Measurements from ENCODE around the gene CFAP91. TPM values are rescaled to one million over a fixed set of nuclear protein-coding genes. Genes with fewer than 3 reads are reported as not detected.
A peak's percentile ranks its signal among the peaks of the same experiment; 100 is the strongest.

CFAP91 gene
- 10 to 100 TPM; 21.0 to 34.8 (median 28.0) TPM for polyA plus RNA-seq (ENCODE audit: insufficient read length in 3 of 3)
- long read RNA-seq, donor 1, full-length matches to known transcripts, result 1 of 1 reads
- long read RNA-seq, donor 1, partial matches to known transcripts, result 0 of 1 reads
- long read RNA-seq, donor 1, other reads (novel, unspliced or antisense), result 0 of 1 reads
- long read RNA-seq, donor 2, full-length matches to known transcripts, result 1 of 1 reads
- long read RNA-seq, donor 2, partial matches to known transcripts, result 0 of 1 reads
- long read RNA-seq, donor 2, other reads (novel, unspliced or antisense), result 0 of 1 reads
- long read RNA-seq, donor 3, result 0 reads
- long read RNA-seq, donor 4, result 0 reads
- long read RNA-seq, donor 5, full-length matches to known transcripts, result 1 of 1 reads
- long read RNA-seq, donor 5, partial matches to known transcripts, result 0 of 1 reads
- long read RNA-seq, donor 5, other reads (novel, unspliced or antisense), result 0 of 1 reads
- long read RNA-seq, donor 6, full-length matches to known transcripts, result 2 of 2 reads
- long read RNA-seq, donor 6, partial matches to known transcripts, result 0 of 2 reads
- long read RNA-seq, donor 6, other reads (novel, unspliced or antisense), result 0 of 2 reads
- long read RNA-seq, donor 7, full-length matches to known transcripts, result 1 of 13 reads
- long read RNA-seq, donor 7, partial matches to known transcripts, result 12 of 13 reads
- long read RNA-seq, donor 7, other reads (novel, unspliced or antisense), result 0 of 13 reads
- long read RNA-seq, donor 8, result 0 reads
- long read RNA-seq, donor 9, result 0 reads
- long read RNA-seq, donor 10, result 0 reads
- long read RNA-seq, donor 11, full-length matches to known transcripts, result 2 of 2 reads
- long read RNA-seq, donor 11, partial matches to known transcripts, result 0 of 2 reads
- long read RNA-seq, donor 11, other reads (novel, unspliced or antisense), result 0 of 2 reads
- long read RNA-seq, donor 12, result 0 reads
- long read RNA-seq, donor 13, full-length matches to known transcripts, result 2 of 2 reads
- long read RNA-seq, donor 13, partial matches to known transcripts, result 0 of 2 reads
- long read RNA-seq, donor 13, other reads (novel, unspliced or antisense), result 0 of 2 reads
- long read RNA-seq, donor 14, result 0 reads
- long read RNA-seq, donor 15, result 0 reads
- long read RNA-seq, donor 16, full-length matches to known transcripts, result 2 of 2 reads
- long read RNA-seq, donor 16, partial matches to known transcripts, result 0 of 2 reads
- long read RNA-seq, donor 16, other reads (novel, unspliced or antisense), result 0 of 2 reads

GRCh38 chr3:119702530-119703527, at the start of gene CFAP91:
TSS of gene CFAP91 (plus strand) at chr3:119703022. CDS start at chr3:119703099, 77 bp downstream.
- peak; percentile 95 for DNase-seq

DNA sequence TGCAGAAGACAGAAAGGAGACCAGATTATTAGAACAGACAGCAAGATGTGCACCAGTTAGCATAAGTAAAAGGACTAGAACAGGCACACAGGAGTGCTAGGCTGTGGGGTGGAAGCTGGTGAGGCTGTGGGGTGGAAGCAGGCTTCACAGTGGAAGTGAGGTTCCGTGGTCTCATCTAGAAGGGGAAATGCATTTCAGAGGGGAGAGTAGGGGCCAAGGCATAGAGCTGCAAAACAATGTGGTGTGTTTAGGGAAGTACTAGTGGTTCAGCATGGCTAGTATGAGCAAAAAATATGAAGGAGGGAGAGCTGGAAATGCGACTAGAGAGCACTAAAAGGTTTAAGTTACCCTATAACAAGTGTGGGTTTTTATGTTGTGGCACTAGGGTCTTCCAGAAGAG, 48.9 kb upstream of the CFAP91 start:
- no peak for DNase-seq

DNA sequence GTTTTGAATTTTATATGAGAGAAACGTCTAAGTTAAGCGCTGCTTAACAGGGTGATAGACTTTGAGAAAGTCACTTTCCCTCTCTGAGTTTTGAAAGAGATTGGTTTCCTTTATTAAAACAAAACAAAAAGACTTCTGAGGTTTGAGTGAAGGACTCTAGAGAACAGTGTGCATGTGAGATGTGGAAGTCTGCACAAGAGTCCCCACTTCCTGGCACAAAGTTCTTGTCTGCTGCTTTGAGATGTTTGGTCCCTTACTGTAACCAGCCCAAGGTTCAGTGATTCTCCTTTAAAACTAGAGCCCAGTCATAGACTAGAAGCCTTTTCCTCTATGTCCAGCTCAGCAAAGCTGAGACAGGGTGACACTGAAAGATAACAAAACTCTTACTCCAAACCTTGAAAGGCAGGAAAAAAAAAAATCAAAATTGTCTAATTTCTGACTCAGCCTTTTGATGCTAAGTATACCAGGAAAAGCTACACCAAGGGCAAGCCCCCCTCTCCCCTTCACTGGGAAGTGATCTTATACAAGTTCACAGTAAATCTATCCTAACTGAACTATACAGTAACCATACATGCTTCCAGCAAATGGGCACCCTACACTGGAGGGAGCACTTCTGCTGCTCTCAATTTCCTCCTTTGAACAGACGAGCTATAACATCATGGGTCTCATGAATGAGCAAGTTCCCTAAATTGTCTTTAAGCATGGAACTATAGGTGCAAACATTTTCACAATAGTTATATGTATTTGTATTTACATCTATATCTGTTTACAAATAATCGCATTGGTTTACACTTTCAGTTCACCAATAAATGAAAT, 44.7 kb upstream of the CFAP91 start:
- DNase-seq, result no peak

- DNase-seq, result no peak
Measured at GRCh38 chr3:119658994-119659393, 43.8 kb upstream of the CFAP91 start.

GRCh38 chr3:119659606-119660291, 43.1 kb upstream of the CFAP91 start:
- no peak for DNase-seq

- DNase-seq, result no peak
Measured at GRCh38 chr3:119660474-119661440, 42.1 kb upstream of the CFAP91 start, which contains the start of gene POPDC2. TSS of gene POPDC2 (minus strand) at chr3:119660589. CDS start at chr3:119660423, 166 bp downstream.

- peak; percentile 30 for DNase-seq
Measured at GRCh38 chr3:119662604-119663373, 40.0 kb upstream of the CFAP91 start.

DNA sequence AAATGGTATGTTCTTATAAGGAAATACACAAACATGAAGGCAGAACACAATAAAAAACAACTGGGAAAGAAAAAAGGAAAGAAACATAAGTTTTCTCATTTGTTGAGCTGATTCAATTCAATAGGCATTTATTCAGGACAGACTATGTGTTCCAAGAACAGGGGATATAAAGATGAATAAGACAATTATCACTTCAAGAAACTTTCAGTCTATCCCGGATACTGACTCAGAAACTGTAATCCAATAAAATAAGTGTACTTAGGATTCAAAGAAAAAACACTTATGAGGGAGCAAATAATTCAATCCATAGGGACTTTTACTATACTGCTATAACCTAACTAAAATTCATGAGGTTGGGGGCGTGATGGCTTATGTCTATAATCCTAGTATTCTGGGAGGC, 38.9 kb upstream of the CFAP91 start:
- DNase-seq, result no peak

- no peak for DNase-seq
Measured at GRCh38 chr3:119664370-119664769, 38.5 kb upstream of the CFAP91 start.

GRCh38 chr3:119664850-119665379, 37.9 kb upstream of the CFAP91 start:
- no peak for DNase-seq

GRCh38 chr3:119665954-119666559, 36.8 kb upstream of the CFAP91 start:
- DNase-seq, result no peak

GRCh38 chr3:119669906-119670570, 32.8 kb upstream of the CFAP91 start:
- DNase-seq, result no peak

- DNase-seq, result no peak
Measured at GRCh38 chr3:119672776-119673175, 30.0 kb upstream of the CFAP91 start.

DNA sequence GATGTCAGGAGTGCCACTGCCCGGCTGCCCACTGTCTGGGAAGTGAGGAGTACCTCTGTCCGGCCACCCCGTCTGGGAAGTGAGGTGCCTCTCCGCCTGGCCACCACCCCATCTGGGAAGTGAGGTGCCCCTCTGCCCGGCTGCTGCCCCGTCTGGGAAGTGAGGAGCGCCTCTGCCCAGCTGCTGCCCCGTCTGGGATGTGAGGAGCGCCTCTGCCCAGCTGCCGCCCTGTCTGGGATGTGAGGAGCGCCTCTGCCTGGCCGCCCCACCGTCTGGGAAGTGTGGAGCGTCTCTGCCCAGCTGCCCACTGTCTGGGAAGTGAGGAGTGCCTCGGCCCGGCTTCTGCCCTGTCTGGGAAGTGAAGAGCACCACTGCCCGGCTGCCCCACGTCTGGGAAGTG, 28.9 kb upstream of the CFAP91 start:
- DNase-seq, result no peak

GRCh38 chr3:119675188-119675874, 27.5 kb upstream of the CFAP91 start:
- DNase-seq, result no peak
